ENCODE data around the gene CCER1. TPM values are rescaled to one million over a fixed set of nuclear protein-coding genes. Genes with fewer than 3 reads are reported as not detected.

CCER1 gene
- total RNA-seq, 1 experiment from 2014 or later: not detected

GRCh38 chr12:90902596-90902995 is 52.4 kb downstream of the CCER1 start:
- H3K27ac ChIP-seq (ENCODE audit: low read length): no peak overlapping the region
- no peaks in the 10 kb centered on the region for H3K27me3 ChIP-seq (ENCODE audit: control insufficient read depth, insufficient read depth, low read length)
- H3K9me3 ChIP-seq (ENCODE audit: control insufficient read depth, insufficient read depth, low read depth, low read length): no peaks in the 10 kb centered on the region; the same call in 1 of the 2 replicates
- TF ChIP-seq, protein P1, sequence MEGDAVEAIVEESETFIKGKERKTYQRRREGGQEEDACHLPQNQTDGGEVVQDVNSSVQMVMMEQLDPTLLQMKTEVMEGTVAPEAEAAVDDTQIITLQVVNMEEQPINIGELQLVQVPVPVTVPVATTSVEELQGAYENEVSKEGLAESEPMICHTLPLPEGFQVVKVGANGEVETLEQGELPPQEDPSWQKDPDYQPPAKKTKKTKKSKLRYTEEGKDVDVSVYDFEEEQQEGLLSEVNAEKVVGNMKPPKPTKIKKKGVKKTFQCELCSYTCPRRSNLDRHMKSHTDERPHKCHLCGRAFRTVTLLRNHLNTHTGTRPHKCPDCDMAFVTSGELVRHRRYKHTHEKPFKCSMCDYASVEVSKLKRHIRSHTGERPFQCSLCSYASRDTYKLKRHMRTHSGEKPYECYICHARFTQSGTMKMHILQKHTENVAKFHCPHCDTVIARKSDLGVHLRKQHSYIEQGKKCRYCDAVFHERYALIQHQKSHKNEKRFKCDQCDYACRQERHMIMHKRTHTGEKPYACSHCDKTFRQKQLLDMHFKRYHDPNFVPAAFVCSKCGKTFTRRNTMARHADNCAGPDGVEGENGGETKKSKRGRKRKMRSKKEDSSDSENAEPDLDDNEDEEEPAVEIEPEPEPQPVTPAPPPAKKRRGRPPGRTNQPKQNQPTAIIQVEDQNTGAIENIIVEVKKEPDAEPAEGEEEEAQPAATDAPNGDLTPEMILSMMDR (IDR thresholded peaks at IDR 0.05): no peak
- TF ChIP-seq POLR2AphosphoS5 (IDR thresholded peaks at IDR 0.05; ENCODE audit: low read depth, low read length): no peak
- no peak for TF ChIP-seq SIN3A (IDR thresholded peaks at IDR 0.05; ENCODE audit: borderline replicate concordance, insufficient read depth, low read depth, low read length)
- TF ChIP-seq TCF7L2 (IDR thresholded peaks at IDR 0.05; ENCODE audit: low read depth, low read length): no peak
- TF ChIP-seq, protein P2, sequence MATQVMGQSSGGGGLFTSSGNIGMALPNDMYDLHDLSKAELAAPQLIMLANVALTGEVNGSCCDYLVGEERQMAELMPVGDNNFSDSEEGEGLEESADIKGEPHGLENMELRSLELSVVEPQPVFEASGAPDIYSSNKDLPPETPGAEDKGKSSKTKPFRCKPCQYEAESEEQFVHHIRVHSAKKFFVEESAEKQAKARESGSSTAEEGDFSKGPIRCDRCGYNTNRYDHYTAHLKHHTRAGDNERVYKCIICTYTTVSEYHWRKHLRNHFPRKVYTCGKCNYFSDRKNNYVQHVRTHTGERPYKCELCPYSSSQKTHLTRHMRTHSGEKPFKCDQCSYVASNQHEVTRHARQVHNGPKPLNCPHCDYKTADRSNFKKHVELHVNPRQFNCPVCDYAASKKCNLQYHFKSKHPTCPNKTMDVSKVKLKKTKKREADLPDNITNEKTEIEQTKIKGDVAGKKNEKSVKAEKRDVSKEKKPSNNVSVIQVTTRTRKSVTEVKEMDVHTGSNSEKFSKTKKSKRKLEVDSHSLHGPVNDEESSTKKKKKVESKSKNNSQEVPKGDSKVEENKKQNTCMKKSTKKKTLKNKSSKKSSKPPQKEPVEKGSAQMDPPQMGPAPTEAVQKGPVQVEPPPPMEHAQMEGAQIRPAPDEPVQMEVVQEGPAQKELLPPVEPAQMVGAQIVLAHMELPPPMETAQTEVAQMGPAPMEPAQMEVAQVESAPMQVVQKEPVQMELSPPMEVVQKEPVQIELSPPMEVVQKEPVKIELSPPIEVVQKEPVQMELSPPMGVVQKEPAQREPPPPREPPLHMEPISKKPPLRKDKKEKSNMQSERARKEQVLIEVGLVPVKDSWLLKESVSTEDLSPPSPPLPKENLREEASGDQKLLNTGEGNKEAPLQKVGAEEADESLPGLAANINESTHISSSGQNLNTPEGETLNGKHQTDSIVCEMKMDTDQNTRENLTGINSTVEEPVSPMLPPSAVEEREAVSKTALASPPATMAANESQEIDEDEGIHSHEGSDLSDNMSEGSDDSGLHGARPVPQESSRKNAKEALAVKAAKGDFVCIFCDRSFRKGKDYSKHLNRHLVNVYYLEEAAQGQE (IDR thresholded peaks at IDR 0.05; ENCODE audit: insufficient read depth in 1 of 2, low read depth in 2 of 2, low read length in 1 of 2): no peak
- DNase-seq (ENCODE audit: low read depth, low spot score) (no peak), ATAC-seq (no peak)
- CTCF ChIA-PET: no interaction called here
- no TSS peak for BruUV-seq (replicated peaks)
- no peaks in the 10 kb centered on the region for H3K4me1 ChIP-seq (ENCODE audit: control insufficient read depth, insufficient read depth, low read length)
- in situ Hi-C loops (cut with HindIII; ENCODE audit: low pct_unique_long_range_greater_than_20kb, low sequenced_read_pairs): no loop called here
- no peak overlapping the region for H3K4me3 ChIP-seq (ENCODE audit: low read depth in 2 of 2, low read length in 2 of 2)
- POLR2A ChIA-PET: no interaction called here
- H3K36me3 ChIP-seq (ENCODE audit: control insufficient read depth, insufficient read depth, low read length): no peaks in the 10 kb centered on the region
- intact Hi-C loops (cut with micrococcal nuclease; ENCODE audit: unreplicated experiment): no loop called here

Other genes starting within 250 kb of the CCER1 start
- not detected for gene EPYC, start 49.8 kb upstream of the CCER1 start, total RNA-seq (2021; ENCODE audit: unreplicated experiment)
- gene KERA, start 102.8 kb upstream of the CCER1 start, total RNA-seq (2021; ENCODE audit: unreplicated experiment): not detected
- 0.23 TPM for gene LUM, start 156.3 kb upstream of the CCER1 start, total RNA-seq (2021; ENCODE audit: unreplicated experiment)
- gene DCN, start 227.6 kb upstream of the CCER1 start, total RNA-seq (2021; ENCODE audit: unreplicated experiment): 1.9 TPM

Data from Panc1 (cell line).